EH (cell line): Measurements from ENCODE around the gene KPNA1.

ENCODE experiments used
- DNase-seq: peaks from one replicate; pipeline ENCODE4 v3.0.0-alpha.2; 2015; ENCODE audit warnings: low read depth

Gene KPNA1

GRCh38 chr3:122514123-122515019, at the start of gene KPNA1:
Gene KPNA1, minus strand, starts transcription at chr3:122514939. Its CDS starts 18,374 bp downstream, at chr3:122496565.
- peak; percentile 89 for DNase-seq

GRCh38 chr3:122564155-122564912, 49.6 kb upstream of the KPNA1 start, which contains the start of the genes DTX3L and PARP9:
Gene DTX3L, plus strand, starts transcription at chr3:122564338. Its CDS starts 89 bp downstream, at chr3:122564427.
Gene PARP9, minus strand, starts transcription at chr3:122564300. Its CDS starts 4,680 bp downstream, at chr3:122559620.
- DNase-seq, result peak; percentile 87

GRCh38 chr3:122563717-122564025, 48.9 kb upstream of the KPNA1 start:
- peak; percentile 37 for DNase-seq

GRCh38 chr3:122562923-122563716, 48.4 kb upstream of the KPNA1 start:
- DNase-seq, result peak; percentile 19

GRCh38 chr3:122560680-122561079, 45.9 kb upstream of the KPNA1 start:
- peak; percentile 63 for DNase-seq

GRCh38 chr3:122559906-122560305, 45.2 kb upstream of the KPNA1 start:
- DNase-seq, result no peak

GRCh38 chr3:122558605-122559004, 43.9 kb upstream of the KPNA1 start:
- DNase-seq, result no peak

- DNase-seq, result no peak
Measured at GRCh38 chr3:122557356-122557755, 42.6 kb upstream of the KPNA1 start.

- no peak for DNase-seq
Measured at GRCh38 chr3:122555275-122556071, 40.7 kb upstream of the KPNA1 start.

- DNase-seq, result no peak
Measured at GRCh38 chr3:122553171-122553570, 38.4 kb upstream of the KPNA1 start.

- no peak for DNase-seq
Measured at GRCh38 chr3:122548619-122549018, 33.9 kb upstream of the KPNA1 start.

GRCh38 chr3:122548076-122548475, 33.3 kb upstream of the KPNA1 start:
- no peak for DNase-seq

GRCh38 chr3:122546151-122546550, 31.4 kb upstream of the KPNA1 start:
- DNase-seq, result no peak

- DNase-seq, result no peak
Measured at GRCh38 chr3:122538956-122539490, 24.3 kb upstream of the KPNA1 start.

GRCh38 chr3:122536632-122537001, 21.9 kb upstream of the KPNA1 start:
- no peak for DNase-seq

GRCh38 chr3:122535964-122536631, 21.4 kb upstream of the KPNA1 start:
- no peak for DNase-seq

- peak; percentile 86 for DNase-seq
Measured at GRCh38 chr3:122533931-122534334, 19.2 kb upstream of the KPNA1 start.

- DNase-seq, result no peak
Measured at GRCh38 chr3:122533480-122533879, 18.7 kb upstream of the KPNA1 start.

- no peak for DNase-seq
Measured at GRCh38 chr3:122530164-122530563, 15.4 kb upstream of the KPNA1 start.

- no peak for DNase-seq
Measured at GRCh38 chr3:122523317-122523716, 8.6 kb upstream of the KPNA1 start.

- no peak for DNase-seq
Measured at GRCh38 chr3:122520861-122521260, 6.1 kb upstream of the KPNA1 start.
